Measurements from ENCODE around the gene MINDY4.

MINDY4 gene

DNA sequence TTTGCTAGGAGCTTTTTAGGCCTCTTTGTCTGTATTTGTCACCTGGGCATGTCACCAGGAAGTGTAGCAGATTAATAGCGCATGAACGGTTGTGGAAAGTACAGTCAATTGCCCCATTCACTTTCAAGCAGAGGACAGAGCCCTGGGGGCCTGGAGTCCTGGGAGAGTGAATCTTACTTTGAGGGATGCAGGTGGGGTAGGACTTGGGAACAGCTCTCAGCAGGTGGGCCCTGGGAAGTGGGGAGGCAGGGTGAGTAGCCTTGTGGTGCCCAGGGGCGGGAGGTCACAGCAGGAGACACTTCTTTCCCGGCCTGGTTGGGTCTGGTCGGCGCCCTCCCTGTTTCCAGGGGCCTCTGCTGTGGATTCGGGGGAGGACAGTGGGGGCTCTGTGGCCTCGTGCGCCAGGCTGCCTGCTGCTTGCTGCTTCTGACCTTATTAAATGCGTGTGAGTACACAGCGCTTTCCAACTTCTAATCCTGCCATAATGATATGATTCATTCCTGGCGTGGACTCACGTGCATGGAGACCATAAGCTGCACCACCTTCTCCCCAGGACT lies 88.8 kb downstream of the MINDY4 start:
- no peaks in the 10 kb centered on the region for H3K27me3 ChIP-seq (ENCODE audit: insufficient read depth, low read depth, severe bottlenecking)
- H3K9me3 ChIP-seq (ENCODE audit: severe bottlenecking) = no peaks in the 10 kb centered on the region
- no peak for DNase-seq
- TF ChIP-seq, protein P1, sequence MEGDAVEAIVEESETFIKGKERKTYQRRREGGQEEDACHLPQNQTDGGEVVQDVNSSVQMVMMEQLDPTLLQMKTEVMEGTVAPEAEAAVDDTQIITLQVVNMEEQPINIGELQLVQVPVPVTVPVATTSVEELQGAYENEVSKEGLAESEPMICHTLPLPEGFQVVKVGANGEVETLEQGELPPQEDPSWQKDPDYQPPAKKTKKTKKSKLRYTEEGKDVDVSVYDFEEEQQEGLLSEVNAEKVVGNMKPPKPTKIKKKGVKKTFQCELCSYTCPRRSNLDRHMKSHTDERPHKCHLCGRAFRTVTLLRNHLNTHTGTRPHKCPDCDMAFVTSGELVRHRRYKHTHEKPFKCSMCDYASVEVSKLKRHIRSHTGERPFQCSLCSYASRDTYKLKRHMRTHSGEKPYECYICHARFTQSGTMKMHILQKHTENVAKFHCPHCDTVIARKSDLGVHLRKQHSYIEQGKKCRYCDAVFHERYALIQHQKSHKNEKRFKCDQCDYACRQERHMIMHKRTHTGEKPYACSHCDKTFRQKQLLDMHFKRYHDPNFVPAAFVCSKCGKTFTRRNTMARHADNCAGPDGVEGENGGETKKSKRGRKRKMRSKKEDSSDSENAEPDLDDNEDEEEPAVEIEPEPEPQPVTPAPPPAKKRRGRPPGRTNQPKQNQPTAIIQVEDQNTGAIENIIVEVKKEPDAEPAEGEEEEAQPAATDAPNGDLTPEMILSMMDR (IDR thresholded peaks at IDR 0.05; ENCODE audit: low read depth, low read length) = no peak
- no peak overlapping the region for H3K27ac ChIP-seq
- no peak overlapping the region for H3K4me3 ChIP-seq (ENCODE audit: low read depth, low read length)
- H3K36me3 ChIP-seq = no peaks in the 10 kb centered on the region

DNA sequence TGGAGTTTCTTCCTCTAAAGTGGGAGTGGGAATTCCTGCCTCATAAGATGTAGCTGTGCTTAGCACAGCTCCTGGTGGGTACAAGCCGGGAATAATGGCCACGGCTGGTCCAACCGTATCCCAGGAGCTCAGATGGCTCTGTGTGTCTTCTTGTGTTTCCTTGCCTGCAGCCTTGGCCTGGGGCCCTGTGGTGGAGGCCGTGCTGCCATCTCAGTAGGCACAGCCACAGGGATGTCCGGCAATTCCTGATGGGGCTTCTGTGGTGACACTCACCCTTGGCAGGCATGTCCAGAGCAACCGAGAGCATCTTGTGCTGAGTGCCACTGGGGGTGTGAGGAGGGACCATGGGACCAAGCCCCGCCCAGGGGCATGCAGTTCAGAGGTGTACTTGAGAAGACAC lies 90.4 kb downstream of the MINDY4 start:
- no peak overlapping the region for H3K27ac ChIP-seq
- no peaks in the 10 kb centered on the region for H3K9me3 ChIP-seq (ENCODE audit: severe bottlenecking)
- DNase-seq = no peak
- TF ChIP-seq, protein P1 (IDR thresholded peaks at IDR 0.05; ENCODE audit: low read depth, low read length) = no peak
- no peaks in the 10 kb centered on the region for H3K27me3 ChIP-seq (ENCODE audit: insufficient read depth, low read depth, severe bottlenecking)
- no peaks in the 10 kb centered on the region for H3K36me3 ChIP-seq
- H3K4me3 ChIP-seq (ENCODE audit: low read depth, low read length) = no peak overlapping the region

DNA sequence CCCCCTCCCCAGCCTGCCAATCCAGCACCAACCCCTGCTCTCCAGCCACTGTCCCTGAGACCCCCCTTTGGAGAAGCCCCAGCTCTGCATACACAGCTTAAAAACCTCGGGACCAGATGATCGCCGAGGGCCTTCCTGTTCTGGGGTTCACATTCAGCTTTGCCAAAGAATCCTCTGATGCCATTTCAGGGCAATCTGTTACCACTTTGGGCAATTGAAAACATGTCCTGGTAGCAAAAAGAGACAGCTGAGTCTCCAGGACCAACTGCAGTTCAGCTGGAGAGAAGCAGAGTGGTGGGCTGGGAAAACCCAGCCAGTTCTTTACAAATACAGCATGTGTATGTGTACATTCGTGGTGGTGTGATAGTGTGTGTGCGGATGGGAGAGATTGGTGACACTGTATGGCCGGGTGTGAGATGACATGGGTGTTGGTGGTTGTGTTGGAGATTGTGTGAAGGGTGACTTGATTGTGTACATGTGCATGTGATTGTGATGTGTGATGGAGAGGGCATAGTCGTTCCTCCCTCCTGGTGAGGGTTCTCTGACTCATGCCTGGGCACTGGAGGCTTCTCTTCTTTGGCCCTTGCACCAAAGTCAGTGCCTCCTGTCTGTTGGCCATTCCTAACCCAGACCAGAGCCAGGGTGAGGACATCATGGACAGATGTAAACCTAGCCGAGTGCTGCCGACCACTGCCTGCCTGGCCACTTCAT lies 91.9 kb downstream of the MINDY4 start:
- no peaks in the 10 kb centered on the region for H3K36me3 ChIP-seq
- TF ChIP-seq, protein P1 (IDR thresholded peaks at IDR 0.05; ENCODE audit: low read depth, low read length) = no peak
- no peak overlapping the region for H3K27ac ChIP-seq
- no peak overlapping the region for H3K4me3 ChIP-seq (ENCODE audit: low read depth, low read length)
- no peaks in the 10 kb centered on the region for H3K27me3 ChIP-seq (ENCODE audit: insufficient read depth, low read depth, severe bottlenecking)
- no peak for DNase-seq
- no peaks in the 10 kb centered on the region for H3K9me3 ChIP-seq (ENCODE audit: severe bottlenecking)

DNA sequence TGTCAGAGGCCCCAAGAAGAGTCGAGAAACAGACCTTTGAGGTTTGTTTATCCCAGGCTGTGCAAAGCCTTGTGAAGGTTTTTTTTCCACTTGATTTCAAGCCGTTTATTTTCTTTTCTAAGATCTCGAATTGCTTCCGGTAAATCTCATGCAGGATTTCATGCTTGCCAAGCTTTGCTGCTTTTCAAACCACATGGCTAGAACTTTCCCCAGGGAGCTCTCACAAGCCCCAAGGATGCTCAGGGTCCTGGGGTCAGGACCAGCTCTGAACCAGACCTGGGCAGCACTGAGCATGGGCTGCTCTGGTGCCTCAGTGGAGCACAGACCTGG lies 92.5 kb downstream of the MINDY4 start:
- no peaks in the 10 kb centered on the region for H3K9me3 ChIP-seq (ENCODE audit: severe bottlenecking)
- H3K27me3 ChIP-seq (ENCODE audit: insufficient read depth, low read depth, severe bottlenecking) = no peaks in the 10 kb centered on the region
- TF ChIP-seq, protein P1 (IDR thresholded peaks at IDR 0.05; ENCODE audit: low read depth, low read length) = no peak
- no peak overlapping the region for H3K27ac ChIP-seq
- DNase-seq = no peak
- no peak overlapping the region for H3K4me3 ChIP-seq (ENCODE audit: low read depth, low read length)
- H3K36me3 ChIP-seq = no peaks in the 10 kb centered on the region

DNA sequence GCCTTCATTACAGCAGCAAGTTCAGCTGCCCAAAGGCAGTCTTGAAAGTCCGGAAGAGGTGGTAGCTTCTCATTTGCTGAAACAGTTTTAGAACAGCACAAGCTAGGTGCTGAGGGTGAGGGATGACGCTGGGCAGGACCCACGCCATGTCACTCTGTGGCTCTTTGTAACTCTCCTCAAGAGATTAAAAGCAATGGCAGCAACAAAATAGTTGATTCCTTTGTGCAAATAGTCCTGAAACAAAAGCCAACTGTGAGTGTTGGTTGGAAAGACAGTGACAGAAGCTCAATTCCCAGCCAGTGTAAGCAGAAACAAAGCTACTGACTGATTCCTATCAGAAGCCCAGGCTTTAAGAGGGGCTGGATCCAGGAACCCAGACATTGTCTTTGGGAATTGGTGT lies 92.9 kb downstream of the MINDY4 start:
- H3K9me3 ChIP-seq (ENCODE audit: severe bottlenecking) = no peaks in the 10 kb centered on the region
- TF ChIP-seq, protein P1 (IDR thresholded peaks at IDR 0.05; ENCODE audit: low read depth, low read length) = no peak
- no peak overlapping the region for H3K4me3 ChIP-seq (ENCODE audit: low read depth, low read length)
- no peak for DNase-seq
- no peaks in the 10 kb centered on the region for H3K36me3 ChIP-seq
- no peaks in the 10 kb centered on the region for H3K27me3 ChIP-seq (ENCODE audit: insufficient read depth, low read depth, severe bottlenecking)
- no peak overlapping the region for H3K27ac ChIP-seq

DNA sequence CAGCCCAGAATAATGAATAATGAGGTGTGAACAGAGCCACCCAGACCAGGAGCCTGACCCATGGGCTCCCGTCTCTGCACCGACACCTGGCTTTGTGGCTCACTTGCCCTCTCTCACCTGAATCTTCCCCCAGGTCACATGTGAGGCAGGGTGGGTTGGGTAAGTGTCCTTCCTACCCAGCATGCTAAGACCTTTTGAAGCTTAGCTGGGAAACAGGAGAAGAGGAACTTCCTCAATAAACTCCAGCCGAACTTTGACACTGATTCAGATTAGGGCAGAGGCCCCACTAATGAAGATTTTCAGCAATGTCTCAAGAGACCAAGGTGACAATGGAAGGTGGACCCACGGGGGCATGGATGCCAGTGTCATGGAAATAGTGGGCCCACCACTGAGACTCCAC lies 93.9 kb downstream of the MINDY4 start:
- H3K36me3 ChIP-seq = no peaks in the 10 kb centered on the region
- H3K27me3 ChIP-seq (ENCODE audit: insufficient read depth, low read depth, severe bottlenecking) = no peaks in the 10 kb centered on the region
- TF ChIP-seq, protein P1 (IDR thresholded peaks at IDR 0.05; ENCODE audit: low read depth, low read length) = no peak
- no peak overlapping the region for H3K4me3 ChIP-seq (ENCODE audit: low read depth, low read length)
- DNase-seq = no peak
- H3K27ac ChIP-seq = no peak overlapping the region
- H3K9me3 ChIP-seq (ENCODE audit: severe bottlenecking) = no peaks in the 10 kb centered on the region
